B cell (primary cell): Measurements from ENCODE around the gene PRPF38B. TPM values are rescaled to one million over a fixed set of nuclear protein-coding genes. Genes with fewer than 3 reads are reported as not detected.
"Not testable (repeated sequence)": the region's sequence is repeated elsewhere in the genome, so short reads cannot be mapped to it uniquely, and the experiment has no call there.

Experiments used
- ATAC-seq: fragments of 200-7000 bp; cut with Tn5 transposase; one replicate; pipeline ENCODE4 v1.10.0; 2021; ENCODE audit warnings: low read depth, mild to moderate bottlenecking, moderate number of reproducible peaks, moderate library complexity
- CTCF ChIA-PET: fragments of 350-600 bp; sonication (Branson Sonifier 250); formaldehyde crosslinking; loops from one replicate; lab custom pipeline; 2021; ENCODE audit warnings: antibody characterized with exemption, inconsistent platforms; lab: Charles Lee
- POLR2A ChIA-PET: fragments of 350-600 bp; sonication (Branson Sonifier 250); formaldehyde crosslinking; loops from one replicate; lab custom pipeline; 2021; ENCODE audit warnings: antibody characterized with exemption; lab: Charles Lee
- DNase-seq: peaks from one replicate; pipeline ENCODE4 v3.0.0; 2013
- H2AFZ ChIP-seq: 2 replicates; pipeline ENCODE4 v1.6.1; 2012; ENCODE audit warnings: mild to moderate bottlenecking, low read depth, low read length; ENCODE audit not compliant: insufficient read depth, poor library complexity, severe bottlenecking
- H3K27ac ChIP-seq, 2 donors: 1 replicate in 1 of 2; 2 replicates in 1 of 2; pipeline ENCODE4 v1.5.1; 2012 to 2013; ENCODE audit warnings: low read length in 2 of 2, mild to moderate bottlenecking in 2 of 2, moderate library complexity in 1 of 2
- H3K27me3 ChIP-seq, 4 experiments: fragments of 200-600 bp in 1 of 4; sonication (generic) in 1 of 4; replicated peaks in 1 of 4; 1 replicate in 2 of 4; 2 replicates in 2 of 4; pipeline versions ENCODE4 v1.6.1 to v1.7.0; 2013 to 2016; ENCODE audit warnings: low read length in 3 of 4, mild to moderate bottlenecking in 2 of 4, mixed read lengths in 1 of 4, moderate library complexity in 1 of 4; ENCODE audit not compliant: insufficient read depth in 4 of 4, control insufficient read depth in 3 of 4; ENCODE audit errors: control extremely low read depth in 1 of 4
- H3K36me3 ChIP-seq, 2 experiments: replicated peaks in 1 of 2; 1 replicate in 1 of 2; 2 replicates in 1 of 2; pipeline versions ENCODE4 v1.6.1 to v1.7.1; 2013; ENCODE audit warnings: low read length in 1 of 2; ENCODE audit not compliant: insufficient read depth in 2 of 2, control insufficient read depth in 1 of 2; ENCODE audit errors: control extremely low read depth in 1 of 2, extremely low read depth in 1 of 2
- H3K4me1 ChIP-seq, 2 donors: fragments of 200-600 bp in 1 of 2; sonication (generic) in 1 of 2; 1 replicate in 1 of 2; 2 replicates in 1 of 2; pipeline versions ENCODE4 v1.5.1 to v1.6.1; 2013 to 2017; ENCODE audit warnings: low read length in 2 of 2; ENCODE audit not compliant: control insufficient read depth in 2 of 2, insufficient read depth in 2 of 2
- H3K4me2 ChIP-seq: replicated peaks from 2 replicates; pipeline ENCODE3; 2012; ENCODE audit warnings: mild to moderate bottlenecking, low read depth, low read length; ENCODE audit not compliant: poor library complexity, severe bottlenecking
- H3K4me3 ChIP-seq, 5 experiments: fragments of 200-600 bp in 1 of 5; sonication (generic) in 1 of 5; 1 replicate in 3 of 5; 2 replicates in 2 of 5; pipeline versions ENCODE4 v1.5.1 to v1.7.0; 2011 to 2016; ENCODE audit warnings: low read length in 4 of 5, mild to moderate bottlenecking in 4 of 5, low read depth in 2 of 5, control low read depth in 1 of 5, moderate library complexity in 1 of 5; ENCODE audit not compliant: insufficient read depth in 1 of 5; ENCODE audit errors: control extremely low read depth in 1 of 5, extremely low read depth in 1 of 5
- H3K79me2 ChIP-seq: fragments of 200-600 bp; sonication (generic); one replicate; pipeline ENCODE4 v1.6.0; 2016; ENCODE audit warnings: low read length; ENCODE audit not compliant: control insufficient read depth, insufficient read depth
- H3K9ac ChIP-seq: fragments of 200-600 bp; sonication (generic); 2 replicates; pipeline ENCODE4 v1.6.1; 2017; ENCODE audit warnings: mild to moderate bottlenecking, low read length, moderate library complexity
- H3K9me3 ChIP-seq, 3 donors: one replicate each; pipeline versions ENCODE4 v1.6.1 to v1.7.1; 2013; ENCODE audit warnings: low read length in 2 of 3; ENCODE audit not compliant: control insufficient read depth in 2 of 3, insufficient read depth in 1 of 3; ENCODE audit errors: control extremely low read depth in 1 of 3
- H4K20me1 ChIP-seq: 2 replicates; pipeline ENCODE4 v1.6.0; 2012; ENCODE audit warnings: mild to moderate bottlenecking, low read length; ENCODE audit not compliant: insufficient read depth, control insufficient read depth, poor library complexity, severe bottlenecking
- H3K27ac Mint-ChIP-seq: one replicate; pipeline ENCODE4 v1.8.0; 2021; ENCODE audit warnings: mixed read lengths
- H3K27me3 Mint-ChIP-seq: one replicate; pipeline ENCODE4 v1.8.0; 2021; ENCODE audit warnings: mixed read lengths
- H3K4me1 Mint-ChIP-seq: one replicate; pipeline ENCODE4 v1.8.0; 2021; ENCODE audit warnings: mixed read lengths
- H3K4me3 Mint-ChIP-seq: one replicate; pipeline ENCODE4 v1.8.0; 2021; ENCODE audit warnings: mixed read lengths
- H3K9me3 Mint-ChIP-seq: one replicate; pipeline ENCODE4 v1.8.0; 2022; ENCODE audit warnings: mixed read lengths; ENCODE audit not compliant: insufficient read depth
- CTCF ChIP-seq: fragments of 200-600 bp; IDR thresholded peaks from one replicate; pipeline ENCODE4 v1.8.0; 2022; ENCODE audit warnings: antibody characterized with exemption, mild to moderate bottlenecking
- EZH2 ChIP-seq: IDR thresholded peaks from 2 replicates; pipeline ENCODE4 v1.6.1; 2012; ENCODE audit warnings: borderline replicate concordance, low read depth, mild to moderate bottlenecking, moderate library complexity, low read length; ENCODE audit not compliant: insufficient read depth, poor library complexity, severe bottlenecking
- WGBS: methylation state at CpG from one replicate; pipeline ENCODE4 v1.1.5; 2013; ENCODE audit warnings: missing lambda C conversion rate; ENCODE audit not compliant: insufficient coverage; 5-methylcytosine and 5-hydroxymethylcytosine counted together
- intact Hi-C: fragments of 100-400 bp; cut with micrococcal nuclease; formaldehyde crosslinking; loops from one replicate; pipeline ENCODE4 v1.10.0; 2022
- polyA plus RNA-seq: library from polyadenylated mRNA; depleted of rRNA; stranded (reverse); fragments of >200 nt; gene quantifications from 2 replicates; pipeline ENCODE4 v1.2.3, GENCODE V29; 2012
- total RNA-seq, 2 donors: library from RNA; stranded (reverse); fragments of 120-200 nt in 1 of 2; gene quantifications; 1 replicate in 1 of 2; 2 replicates in 1 of 2; pipeline versions ENCODE4 v1.2.3 to v1.2.4, GENCODE V29; 2013 to 2022

PRPF38B gene
- total and polyA plus RNA-seq, 2 donors (not counting 1 experiment from before 2014, with no cell fraction given): 48.7 to 114 TPM

DNA sequence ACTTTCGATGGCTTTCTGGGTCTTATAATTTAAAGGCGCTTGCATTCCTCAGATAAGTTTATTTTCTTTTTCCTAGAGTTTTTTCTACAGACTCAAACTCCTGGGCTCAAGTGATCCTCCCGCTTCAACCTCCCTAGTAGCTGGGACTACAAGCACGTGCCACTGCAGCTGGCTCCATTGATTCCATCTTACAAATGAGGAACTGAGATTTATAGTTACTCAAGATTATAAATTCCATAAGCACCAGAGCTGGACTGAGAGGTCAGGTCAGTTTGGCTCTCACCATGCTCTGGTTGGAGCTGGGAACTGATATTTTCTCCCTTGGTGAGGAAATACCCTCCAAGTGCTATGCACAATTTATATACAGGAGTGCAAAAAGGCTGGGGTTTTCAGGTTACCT, 13.4 kb upstream of the PRPF38B start:
- H3K9me3 Mint-ChIP-seq: no peaks in the 10 kb centered on the region
- H3K79me2 ChIP-seq: no peaks in the 10 kb centered on the region
- H3K9me3 ChIP-seq: no peaks in the 10 kb centered on the region
- TF ChIP-seq CTCF (no peak), EZH2 (no peak)
- ATAC-seq: no peak
- no peak overlapping the region for H3K27ac Mint-ChIP-seq
- 90% methylated on average over 2 of the region's 4 CpGs for WGBS
- no peaks in the 10 kb centered on the region for H4K20me1 ChIP-seq
- H3K4me3 ChIP-seq: no peak overlapping the region
- H3K4me1 Mint-ChIP-seq: no peaks in the 10 kb centered on the region
- H3K27ac ChIP-seq: no peak overlapping the region
- intact Hi-C loops: no loop called here
- H3K4me1 ChIP-seq: no peaks in the 10 kb centered on the region
- H3K4me2 ChIP-seq: no peak overlapping the region
- H3K27me3 ChIP-seq: no peaks in the 10 kb centered on the region
- peaks cover 21% of the 10 kb centered on the region for H3K27me3 Mint-ChIP-seq
- ChIA-PET POLR2A (interaction anchor here (0.6 kb wide), 1 partner anchor 184 kb away, joined by 5 read pairs; no protein-coding TSS in a partner anchor), CTCF (no interaction called here)
- H3K9ac ChIP-seq: no peak overlapping the region
- H3K4me3 Mint-ChIP-seq: no peak overlapping the region
- H3K36me3 ChIP-seq: no peaks in the 10 kb centered on the region
- DNase-seq: no peak
- H2AFZ ChIP-seq: no peak overlapping the region

- Histone ChIP-seq H3K27ac (no peak overlapping the region), H3K4me1 (no peaks in the 10 kb centered on the region), H3K27me3 (no peaks in the 10 kb centered on the region), H3K4me3 (no peak overlapping the region), H3K36me3 (no peaks in the 10 kb centered on the region), H3K9me3 (no peaks in the 10 kb centered on the region), H3K4me2 (no peak overlapping the region), H2AFZ (no peak overlapping the region), H4K20me1 (no peaks in the 10 kb centered on the region), H3K9ac (no peak overlapping the region), H3K79me2 (no peaks in the 10 kb centered on the region)
- peaks cover 19% of the 10 kb centered on the region for H3K27me3 Mint-ChIP-seq
- intact Hi-C loops: no loop called here
- no peaks in the 10 kb centered on the region for H3K9me3 Mint-ChIP-seq
- H3K4me1 Mint-ChIP-seq: no peaks in the 10 kb centered on the region
- POLR2A ChIA-PET: no interaction called here
- H3K27ac Mint-ChIP-seq: no peak overlapping the region
- 69% methylated on average over 6 of the region's 10 CpGs for WGBS
- ATAC-seq (no peak), DNase-seq (no peak)
- CTCF ChIA-PET: no interaction called here
- no peak for TF ChIP-seq EZH2
- no peak for TF ChIP-seq CTCF
- no peak overlapping the region for H3K4me3 Mint-ChIP-seq
These were observed 12.4 kb upstream of the PRPF38B start for GRCh38 chr1:108679586-108680213.

DNA sequence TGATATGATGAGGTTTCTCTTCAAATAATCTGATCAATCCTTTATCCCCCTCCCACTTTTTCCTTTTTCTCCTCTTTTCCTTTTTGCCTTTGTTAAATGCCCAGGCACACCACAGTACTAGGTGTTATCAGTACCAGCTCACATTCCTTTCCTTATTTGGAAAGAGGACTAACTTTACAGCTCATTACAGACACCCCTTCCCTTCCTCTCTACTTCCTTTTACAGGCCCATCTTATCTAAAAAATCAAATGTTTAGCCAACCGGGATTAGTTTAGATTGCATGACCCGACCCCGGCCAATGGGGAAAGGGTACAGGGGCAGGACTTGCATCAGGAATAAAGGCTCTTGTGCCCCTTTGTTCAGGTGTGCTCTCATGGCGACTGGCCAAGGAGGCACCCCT, 10.4 kb upstream of the PRPF38B start:
- DNase-seq, POLR2A ChIA-PET: not testable (repeated sequence)

More for the DNA sequence above, 10.4 kb upstream of the PRPF38B start:
- H3K27me3 ChIP-seq, H3K36me3 ChIP-seq, H4K20me1 ChIP-seq, H3K4me1 ChIP-seq, intact Hi-C loops, H3K9me3 ChIP-seq, H3K4me3 Mint-ChIP-seq, H3K4me3 ChIP-seq, H3K27ac Mint-ChIP-seq, ATAC-seq, H3K79me2 ChIP-seq, H3K4me1 Mint-ChIP-seq, H3K9me3 Mint-ChIP-seq, H3K9ac ChIP-seq, H3K4me2 ChIP-seq, H2AFZ ChIP-seq, H3K27ac ChIP-seq: not testable (repeated sequence)
- CTCF ChIA-PET: interaction anchor here (0.6 to 2.2 kb wide), 2 partner anchors 10 to 138 kb away, joined by 4 to 7 read pairs; partner anchors contain the start of gene PRPF38B
- 81% methylated on average over 4 of the region's 4 CpGs for WGBS
- H3K27me3 Mint-ChIP-seq: peaks cover 19% of the 10 kb centered on the region
